ELR (cell line): Measurements from ENCODE around the gene ERG28.
"Not testable (repeated sequence)": the region's sequence is repeated elsewhere in the genome, so short reads cannot be mapped to it uniquely, and the experiment has no call there.

ENCODE experiments used
- DNase-seq: peaks from one replicate; pipeline ENCODE4 v3.0.0-alpha.2; 2015; ENCODE audit warnings: low read depth

Gene ERG28

DNA sequence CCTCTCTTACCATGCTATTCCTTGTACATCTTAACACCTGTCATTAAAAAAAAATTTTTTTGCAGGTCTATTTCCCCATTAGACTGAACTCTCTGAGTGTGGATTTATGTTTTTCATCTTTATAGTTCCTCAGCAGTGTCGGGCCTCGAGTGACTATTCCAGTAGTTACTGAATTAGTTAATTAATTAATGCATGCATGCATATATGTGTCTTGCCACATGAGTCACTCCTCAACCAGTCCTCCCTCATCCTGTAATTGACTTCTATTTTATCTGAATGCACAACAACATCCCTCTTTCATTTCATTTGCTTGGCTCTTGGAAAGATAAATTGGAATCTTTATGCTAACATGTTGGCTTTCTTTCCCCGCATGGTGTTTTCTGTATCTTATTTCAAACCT lies 35.6 kb downstream of the ERG28 start:
- DNase-seq: no peak

DNA sequence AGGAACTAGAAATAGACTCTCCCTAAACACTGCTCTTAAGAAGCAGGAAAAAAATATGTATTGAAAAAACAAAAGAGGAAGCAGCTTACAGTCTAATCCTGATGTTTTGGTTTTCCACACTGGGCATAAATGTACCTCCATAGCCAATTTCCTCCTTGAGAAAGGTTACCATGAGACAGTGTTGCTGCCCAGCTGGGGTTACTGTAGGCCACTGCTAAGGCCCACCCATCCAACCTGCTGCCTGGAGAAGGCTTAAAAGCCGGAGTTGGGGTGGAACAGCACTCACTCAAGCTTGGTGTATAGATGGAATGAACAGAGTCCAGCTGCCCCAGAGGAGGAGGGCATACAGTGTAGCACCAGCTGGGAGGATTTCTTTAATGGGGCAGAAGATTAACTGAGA lies 41.1 kb downstream of the ERG28 start:
- no peak for DNase-seq

DNA sequence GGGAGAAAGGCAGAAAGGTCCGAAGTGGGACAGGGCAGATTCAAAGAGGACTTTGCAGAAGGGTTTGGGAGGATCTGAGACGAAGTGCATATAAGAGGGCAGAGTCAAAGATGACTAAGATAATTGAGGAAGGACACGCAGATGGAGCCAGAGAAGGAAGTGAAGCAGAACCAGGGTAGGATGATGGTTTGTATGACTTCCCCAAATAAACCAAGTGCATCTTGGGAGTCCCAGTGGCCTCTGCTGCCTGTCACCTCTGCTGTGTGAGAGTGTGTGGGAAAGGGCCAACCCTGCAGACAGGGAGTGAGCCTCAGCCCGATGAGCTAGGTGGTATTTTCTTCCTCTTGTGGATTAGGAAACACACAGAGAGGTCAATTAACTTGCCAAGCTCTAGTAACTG lies 45.5 kb downstream of the ERG28 start:
- no peak for DNase-seq

DNA sequence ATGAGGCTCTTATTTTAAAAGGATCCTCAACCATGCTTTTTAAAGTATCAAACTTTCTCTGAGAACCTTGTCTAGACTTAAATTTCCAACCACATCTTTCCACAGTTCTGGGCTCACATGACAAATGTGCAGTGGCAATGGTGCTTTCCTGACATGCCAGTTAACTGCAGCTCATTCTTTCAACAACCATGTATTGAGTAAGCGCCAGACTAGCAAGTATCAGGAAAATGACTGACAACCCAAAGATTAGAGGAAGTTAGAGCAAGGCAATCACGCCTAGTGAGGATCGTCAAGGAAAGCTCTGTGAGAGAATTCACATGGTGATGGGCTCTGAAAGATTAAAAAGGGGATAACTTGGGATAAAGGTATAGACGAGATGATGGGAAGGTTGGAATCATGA lies 46.5 kb downstream of the ERG28 start:
- no peak for DNase-seq

DNA sequence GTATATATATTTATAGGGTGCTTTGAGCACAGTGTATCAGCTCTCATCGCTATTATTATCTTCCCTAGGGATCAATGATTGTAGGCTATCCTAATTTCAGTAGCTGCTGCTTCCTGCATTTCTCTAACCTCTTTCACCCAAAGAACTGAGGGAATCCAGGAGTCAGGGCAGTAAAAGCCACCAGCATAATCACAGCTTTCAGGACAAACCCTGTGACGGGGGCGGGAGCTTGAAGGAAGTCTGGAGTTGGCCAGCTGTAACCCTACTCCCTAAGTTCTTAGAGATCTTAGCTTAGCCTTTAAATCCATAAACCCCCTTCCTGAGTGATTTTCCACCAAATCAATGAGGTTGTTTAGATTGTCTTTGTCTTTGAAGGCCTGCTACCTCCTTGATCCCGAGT lies 48.5 kb downstream of the ERG28 start:
- no peak for DNase-seq

DNA sequence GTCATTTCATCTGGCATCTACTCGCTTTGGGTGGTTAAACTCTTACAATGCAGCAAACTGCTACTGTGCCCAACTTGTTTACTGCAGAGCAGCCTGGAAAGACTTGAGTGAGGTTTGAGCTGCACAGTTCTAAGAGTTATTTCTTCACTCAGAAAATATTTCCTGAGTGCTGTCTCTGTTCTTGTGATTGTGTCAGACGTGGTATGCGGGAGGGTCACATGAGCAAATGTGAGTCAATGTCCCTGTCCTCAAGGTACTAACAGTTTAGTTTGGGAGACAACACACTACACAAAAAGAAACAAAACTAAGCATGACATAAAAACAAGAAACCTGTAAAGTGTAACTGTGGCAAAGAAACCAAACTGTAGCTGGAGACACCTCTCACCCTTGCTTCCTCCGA lies 49.8 kb downstream of the ERG28 start:
- no peak for DNase-seq

DNA sequence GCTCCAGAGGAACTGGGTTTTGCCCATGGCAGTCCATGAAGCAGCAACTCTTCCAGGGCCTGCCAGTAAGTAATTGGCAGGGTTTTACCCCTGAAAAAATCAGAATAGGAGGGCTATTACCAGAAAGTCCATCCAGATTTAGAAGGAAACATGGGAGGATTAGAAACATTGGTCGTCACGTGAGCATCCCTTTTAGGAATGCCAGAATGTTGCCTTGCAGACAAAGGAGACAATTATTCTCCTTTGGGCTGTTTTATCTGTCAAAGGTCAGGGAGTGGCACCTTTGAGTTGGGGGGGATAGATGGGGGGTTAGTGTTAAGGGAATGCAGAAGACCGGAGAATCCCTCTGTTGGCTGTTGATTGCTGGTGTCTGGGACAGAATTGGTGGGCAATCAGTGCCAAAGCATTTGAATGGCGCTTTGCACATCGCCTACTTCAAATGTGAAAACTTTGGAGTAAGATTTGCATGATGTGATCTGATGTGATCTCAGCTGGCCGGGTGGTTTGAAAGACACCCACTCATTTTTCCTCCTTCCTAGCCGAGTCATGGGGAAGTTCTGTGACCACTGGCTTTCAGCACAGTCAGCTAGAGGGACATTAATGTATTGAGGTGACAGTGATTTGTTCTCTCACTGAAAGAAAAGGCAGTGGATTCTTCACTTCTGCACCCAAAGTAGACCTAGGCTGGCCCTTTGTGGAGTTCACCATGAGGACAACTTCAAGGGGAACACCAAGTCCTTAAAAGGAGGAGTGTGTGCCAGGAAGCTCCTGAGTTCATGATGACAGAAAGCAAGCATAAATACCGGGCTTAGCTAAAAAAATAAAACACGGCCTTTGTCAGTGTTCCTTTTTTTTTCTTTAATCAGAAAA lies 50.8 kb downstream of the ERG28 start:
- no peak for DNase-seq

DNA sequence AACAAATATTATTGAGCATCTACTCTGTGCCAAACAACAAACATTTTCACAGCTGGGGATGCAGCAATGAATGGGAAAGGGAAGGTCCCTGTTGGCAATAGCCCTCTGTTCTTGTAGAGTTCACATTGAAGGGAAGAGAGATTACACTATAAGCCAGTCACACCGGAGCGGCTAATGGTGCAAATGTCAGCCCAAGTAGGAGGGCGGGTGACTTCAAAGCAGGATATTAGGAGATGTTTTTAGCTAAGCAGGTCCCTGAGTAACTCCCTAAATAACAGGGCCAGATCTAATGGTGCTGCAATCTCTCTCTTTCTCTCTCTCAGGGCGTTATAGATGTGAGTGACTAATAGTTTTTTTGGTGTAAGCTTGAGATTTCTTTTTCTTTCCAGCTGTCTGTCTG lies 51.6 kb downstream of the ERG28 start:
- no peak for DNase-seq

DNA sequence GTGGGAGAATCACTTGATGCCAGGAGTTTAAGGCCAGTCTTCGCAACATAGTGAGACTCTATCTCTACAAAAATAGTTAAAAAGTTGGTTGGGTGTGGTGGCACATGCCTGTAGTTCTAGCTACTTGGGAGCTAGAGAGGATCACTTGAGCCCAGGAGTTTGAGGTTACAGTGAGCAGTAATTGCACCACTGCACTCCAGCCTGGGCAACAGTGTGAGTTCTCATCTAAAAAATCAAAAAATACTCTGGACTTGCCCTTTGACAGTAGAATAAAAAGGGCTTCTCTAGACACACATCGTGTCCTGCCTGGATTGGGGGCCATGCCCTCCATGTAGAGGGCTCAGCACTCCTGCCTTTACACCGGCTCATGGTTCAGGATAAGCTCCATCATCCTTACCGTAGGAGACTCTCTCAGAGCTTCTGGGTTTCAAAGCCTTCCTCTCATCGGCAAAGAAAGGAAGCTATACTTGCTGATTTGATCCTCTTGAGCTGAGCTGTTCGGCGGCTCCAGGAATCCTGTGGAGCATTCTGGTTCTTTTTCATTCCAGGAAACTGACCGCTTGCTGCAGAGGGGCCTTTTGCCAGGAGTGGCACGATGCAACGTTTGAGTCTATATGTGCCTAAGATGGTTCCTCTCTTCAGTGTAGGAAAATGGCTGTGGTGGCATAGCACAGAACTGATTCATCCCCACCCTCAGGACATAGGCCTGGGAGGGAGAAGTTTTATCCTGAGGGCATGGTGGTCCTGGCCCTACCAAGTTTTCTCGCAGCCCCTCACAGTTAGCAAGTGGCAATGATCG lies 52.6 kb downstream of the ERG28 start:
- DNase-seq: no peak

DNA sequence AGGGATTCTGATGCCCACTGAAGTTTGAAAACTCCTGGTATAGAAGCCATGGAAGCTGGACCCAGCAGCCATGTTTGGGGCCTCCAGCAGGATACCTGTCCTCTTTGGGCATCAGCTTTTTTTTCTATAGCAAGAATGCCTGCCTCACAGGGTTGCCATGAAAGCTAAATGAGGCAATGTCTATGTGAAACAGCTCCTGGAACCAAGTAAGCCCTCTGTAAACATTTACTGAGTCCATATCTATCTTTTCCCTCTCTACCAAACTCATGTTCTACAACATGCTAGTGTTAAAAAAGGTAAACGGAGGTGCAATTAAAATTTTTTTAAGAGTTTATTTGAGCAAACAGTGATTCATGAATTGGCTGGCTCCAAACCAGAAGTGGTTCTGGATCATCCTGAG lies 53.6 kb downstream of the ERG28 start:
- no peak for DNase-seq

DNA sequence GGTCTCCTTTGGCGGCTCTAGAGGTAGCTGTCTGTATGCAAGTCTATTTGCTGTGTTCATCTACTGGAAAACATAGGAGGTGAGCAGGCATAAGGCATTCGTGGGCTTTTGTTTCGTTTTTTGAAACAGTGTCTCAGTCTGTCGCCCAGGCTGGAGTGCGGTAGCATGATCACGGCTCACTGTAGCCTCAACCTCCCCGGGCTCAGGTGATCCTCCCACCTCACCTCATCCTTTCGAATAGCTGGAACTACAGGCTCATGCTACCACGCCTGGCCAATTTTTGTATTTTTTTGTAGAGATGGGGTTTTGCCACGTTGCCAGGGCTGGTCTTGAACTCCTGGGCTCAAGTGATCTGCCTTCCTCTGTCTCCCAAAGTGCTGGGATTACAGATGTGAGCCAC lies 54.8 kb downstream of the ERG28 start:
- DNase-seq: no peak

DNA sequence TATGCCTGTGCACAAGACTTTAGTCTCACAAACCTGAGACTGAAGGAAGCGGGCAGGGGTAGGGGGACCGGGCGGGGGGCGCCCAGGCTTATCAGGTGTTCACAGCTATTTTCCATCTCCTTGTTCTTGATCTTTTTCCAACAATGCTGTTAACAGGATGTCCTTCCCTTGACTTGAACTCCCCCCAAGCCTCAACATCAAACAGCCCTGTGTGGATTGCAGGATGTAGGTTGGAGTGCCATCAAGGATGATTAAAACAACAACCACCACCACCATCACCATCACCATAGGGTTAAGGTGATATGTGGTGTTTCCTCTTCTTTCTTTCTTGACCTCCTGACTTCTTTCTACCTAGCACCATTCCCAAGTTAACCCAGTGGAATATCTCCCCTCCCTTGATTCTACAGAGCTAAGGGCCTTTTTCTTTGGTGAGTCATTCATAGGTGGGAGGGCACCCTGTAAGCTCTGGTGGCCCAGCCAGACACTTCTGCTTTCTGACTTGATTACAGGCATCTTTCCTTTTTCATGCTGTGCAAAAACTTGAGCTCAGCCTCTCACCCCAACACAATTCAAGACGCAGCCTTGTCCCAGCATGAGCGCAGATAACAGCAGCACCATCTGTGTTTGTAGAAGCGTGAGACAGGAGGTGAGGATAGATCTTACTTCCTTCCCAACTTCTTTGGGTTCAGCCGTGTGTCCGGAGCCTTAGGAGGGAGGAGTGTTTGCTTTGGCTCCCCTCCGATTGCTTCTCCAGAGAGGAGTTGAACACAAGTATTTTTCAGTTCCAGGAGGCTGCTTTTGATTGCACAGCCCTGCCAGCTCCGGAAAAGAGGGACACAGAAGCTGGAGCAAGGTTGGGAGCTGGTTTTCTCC lies 55.5 kb downstream of the ERG28 start:
- no peak for DNase-seq

DNA sequence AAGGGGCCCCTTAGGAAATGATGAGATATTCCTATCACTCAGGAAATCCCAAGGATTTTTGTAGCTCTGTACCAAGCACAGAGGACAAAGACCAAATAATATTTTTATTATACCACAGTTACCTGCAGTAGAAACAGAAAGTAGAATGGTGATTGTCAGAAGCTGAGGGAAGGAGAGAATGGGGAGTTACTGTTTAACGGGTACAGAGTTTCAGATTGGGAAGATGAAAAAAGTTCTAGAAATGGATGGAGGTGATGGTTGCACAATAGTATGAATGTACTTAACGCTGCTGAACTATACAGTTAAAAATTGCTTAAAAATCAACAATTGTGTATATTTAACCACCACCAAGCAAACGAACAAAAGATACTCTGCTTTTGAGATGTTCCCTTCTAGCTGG lies 58.2 kb downstream of the ERG28 start:
- DNase-seq: no peak

DNA sequence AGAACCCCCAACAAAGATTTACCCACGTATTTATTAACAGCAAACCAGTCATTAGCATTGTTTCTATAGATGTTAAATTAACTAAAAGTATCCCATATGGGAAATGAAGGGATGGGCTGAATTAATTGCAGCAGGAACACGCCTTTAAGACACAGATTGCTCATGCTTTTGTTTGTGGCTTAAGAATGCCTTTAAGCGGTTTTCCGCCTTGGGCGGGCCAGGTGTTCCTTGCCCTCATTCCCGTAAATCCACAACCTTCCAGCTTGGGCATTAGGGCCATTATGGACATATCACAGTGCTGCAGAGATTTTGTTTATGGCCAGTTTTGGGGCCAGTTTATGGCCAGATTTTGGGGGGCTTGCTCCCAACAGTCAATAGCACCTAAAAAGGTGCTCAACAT lies 59.6 kb downstream of the ERG28 start:
- DNase-seq: not testable (repeated sequence)

DNA sequence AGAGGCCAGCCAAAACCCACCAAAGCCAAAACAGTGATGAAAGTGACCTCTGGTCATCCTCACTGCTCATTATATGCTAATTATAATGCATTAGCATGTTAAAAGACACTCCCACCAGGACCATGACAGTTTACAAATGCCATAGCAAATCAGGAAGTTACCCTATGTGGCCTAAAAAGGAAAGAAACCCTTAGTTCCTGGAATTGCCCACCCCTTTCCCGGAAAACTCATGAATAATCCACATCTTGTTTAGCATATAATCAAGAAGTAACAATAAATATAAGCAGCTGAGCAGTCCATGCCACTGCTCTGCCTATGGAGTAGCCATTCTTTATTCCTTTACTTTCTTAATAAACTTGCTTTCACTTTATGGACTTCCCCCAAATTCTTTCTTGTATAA lies 60.6 kb downstream of the ERG28 start:
- DNase-seq: not testable (repeated sequence)
